ENCODE measurements around the gene ZDHHC4.

ZDHHC4 gene

GRCh38 chr7:6607651-6608051 lies 30.4 kb downstream of the ZDHHC4 start:
- DNase-seq (ENCODE audit: low spot score) = no peak

- DNase-seq (ENCODE audit: low spot score) = no peak
Observed at GRCh38 chr7:6608081-6608480, 30.8 kb downstream of the ZDHHC4 start.

DNA sequence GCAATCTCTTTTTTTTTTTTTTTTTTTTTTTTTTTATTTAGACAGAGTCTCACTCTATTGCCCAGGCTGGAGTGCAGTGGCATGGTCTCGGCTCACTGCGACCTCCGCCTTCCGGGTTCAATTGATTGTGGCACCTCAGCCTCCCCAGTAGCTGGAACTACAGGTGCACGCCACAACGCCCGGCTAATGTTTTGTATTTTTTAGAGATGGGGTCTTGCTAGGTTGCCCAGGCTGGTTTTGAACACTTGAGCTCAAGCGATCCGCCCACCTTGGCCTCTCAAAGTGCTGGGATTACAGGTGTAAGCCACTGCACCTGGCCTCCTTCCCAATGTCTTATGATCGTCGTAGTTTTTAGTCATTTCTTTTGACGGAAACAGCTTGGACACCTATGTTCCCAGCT lies 31.5 kb downstream of the ZDHHC4 start:
- DNase-seq (ENCODE audit: low spot score) = no peak

DNA sequence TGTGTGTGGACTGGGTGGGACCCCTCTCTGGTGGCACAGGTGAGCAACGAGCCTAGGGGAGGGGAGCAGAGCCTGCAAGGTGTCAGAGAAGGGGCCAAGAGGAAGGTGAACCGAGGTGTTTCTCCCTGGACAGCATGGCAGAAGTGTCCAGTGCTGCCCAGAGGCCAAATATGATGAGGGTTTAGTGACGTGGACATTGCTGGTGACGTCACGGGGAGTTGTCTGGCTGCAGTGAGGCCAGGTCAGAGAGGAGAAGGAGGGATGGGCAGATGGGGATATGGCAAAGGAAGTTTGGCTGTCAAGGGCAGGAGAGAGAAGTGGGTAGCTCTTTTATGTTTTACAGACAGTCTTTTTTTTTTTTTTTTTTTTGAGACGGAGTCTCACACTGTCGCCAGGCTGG lies 35.6 kb downstream of the ZDHHC4 start:
- no peak for DNase-seq (ENCODE audit: low spot score)

- no peak for DNase-seq (ENCODE audit: low spot score)
Observed at GRCh38 chr7:6613706-6614105, 36.5 kb downstream of the ZDHHC4 start.

GRCh38 chr7:6614953-6615722 lies 37.9 kb downstream of the ZDHHC4 start, which contains the start of gene ZNF853:
ZNF853 (plus strand) TSS chr7:6615610; CDS start chr7:6616175, 565 bp downstream.
- peak; percentile 8 for DNase-seq (ENCODE audit: low spot score)

DNA sequence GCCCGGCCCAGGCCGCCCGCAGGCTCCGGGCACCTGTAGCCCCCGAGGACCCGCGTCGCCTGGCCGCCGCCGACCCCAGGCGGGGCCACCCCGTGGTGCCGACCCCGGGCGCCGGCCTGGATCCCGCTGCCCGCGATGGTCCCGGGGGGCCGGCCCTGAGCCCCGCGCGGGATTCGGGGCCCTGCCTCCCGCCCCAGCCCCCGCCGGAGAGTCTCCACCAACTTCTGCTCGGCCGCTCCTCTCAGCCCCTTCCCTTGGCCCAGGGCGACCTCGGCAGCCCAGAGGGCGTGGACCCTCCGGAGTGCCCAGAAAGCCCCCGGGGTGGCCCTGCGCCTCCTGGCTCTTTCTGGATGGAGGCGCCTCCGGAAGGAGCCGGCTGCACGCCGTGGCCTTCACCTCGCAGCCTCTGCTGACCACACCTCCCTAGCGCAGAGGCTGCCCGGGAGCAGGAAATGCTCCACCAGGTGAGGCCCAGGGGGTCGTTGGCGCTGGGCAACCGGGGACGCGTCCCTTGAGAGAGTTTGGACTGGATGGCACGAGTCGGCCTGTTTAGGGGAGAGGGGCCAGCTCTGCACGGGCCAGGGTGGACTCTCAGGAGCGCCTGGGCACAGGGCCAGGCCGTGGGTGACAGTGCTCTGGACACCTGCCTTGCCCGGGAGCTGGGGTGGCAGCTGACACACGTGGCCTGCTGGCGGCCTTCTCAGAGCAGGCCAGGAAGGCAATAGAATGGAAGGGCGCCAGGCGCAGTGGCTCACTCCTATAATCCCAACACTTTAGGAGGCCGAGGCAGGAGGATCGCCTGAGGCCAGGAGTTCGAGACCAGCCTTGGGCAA lies 38.7 kb downstream of the ZDHHC4 start:
- DNase-seq (ENCODE audit: low spot score) = no peak

GRCh38 chr7:6616854-6617643 lies 39.8 kb downstream of the ZDHHC4 start:
- no peak for DNase-seq (ENCODE audit: low spot score)

- DNase-seq (ENCODE audit: low spot score) = no peak
Observed at GRCh38 chr7:6618621-6619020, 41.4 kb downstream of the ZDHHC4 start.

- DNase-seq (ENCODE audit: low spot score) = no peak
Observed at GRCh38 chr7:6619961-6620360, 42.7 kb downstream of the ZDHHC4 start.

- DNase-seq (ENCODE audit: low spot score) = no peak
Observed at GRCh38 chr7:6621195-6622133, 44.2 kb downstream of the ZDHHC4 start.

GRCh38 chr7:6622134-6622710 lies 45.0 kb downstream of the ZDHHC4 start:
- DNase-seq (ENCODE audit: low spot score) = no peak

DNA sequence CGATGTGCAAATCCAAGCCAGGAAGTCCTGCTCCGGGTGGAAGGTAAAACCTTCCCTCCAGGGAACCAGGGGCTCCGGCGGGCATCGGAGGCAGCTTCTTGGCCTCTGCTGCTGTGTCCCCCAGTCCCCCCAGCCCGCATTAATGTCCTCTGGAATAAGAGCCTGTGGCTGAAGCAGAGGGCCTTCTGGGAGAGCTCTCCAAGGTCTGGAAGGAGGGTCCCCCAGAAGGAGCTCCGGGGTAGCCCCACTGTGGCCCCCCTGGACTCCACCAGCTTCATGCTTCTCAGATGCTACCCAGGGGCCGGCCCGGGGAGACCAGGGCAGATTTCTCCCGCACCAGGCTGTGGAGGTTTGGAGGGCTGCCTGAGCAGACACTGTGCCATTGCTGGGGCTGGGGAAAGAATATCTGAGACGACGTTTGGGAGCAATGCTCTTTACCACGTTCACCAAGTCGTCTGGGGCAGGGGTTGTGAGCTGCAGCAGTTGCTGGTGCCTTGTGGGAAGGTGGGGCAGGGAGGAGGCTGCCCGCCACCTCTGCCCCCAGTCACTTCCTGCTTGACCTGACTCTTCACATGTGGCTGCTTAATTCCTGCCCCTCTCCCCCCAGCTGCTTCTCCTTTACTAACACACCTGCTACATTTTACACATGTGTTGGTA lies 46.5 kb downstream of the ZDHHC4 start:
- DNase-seq (ENCODE audit: low spot score) = peak; percentile 37

GRCh38 chr7:6624246-6624611 lies 47.0 kb downstream of the ZDHHC4 start:
- DNase-seq (ENCODE audit: low spot score) = no peak

DNA sequence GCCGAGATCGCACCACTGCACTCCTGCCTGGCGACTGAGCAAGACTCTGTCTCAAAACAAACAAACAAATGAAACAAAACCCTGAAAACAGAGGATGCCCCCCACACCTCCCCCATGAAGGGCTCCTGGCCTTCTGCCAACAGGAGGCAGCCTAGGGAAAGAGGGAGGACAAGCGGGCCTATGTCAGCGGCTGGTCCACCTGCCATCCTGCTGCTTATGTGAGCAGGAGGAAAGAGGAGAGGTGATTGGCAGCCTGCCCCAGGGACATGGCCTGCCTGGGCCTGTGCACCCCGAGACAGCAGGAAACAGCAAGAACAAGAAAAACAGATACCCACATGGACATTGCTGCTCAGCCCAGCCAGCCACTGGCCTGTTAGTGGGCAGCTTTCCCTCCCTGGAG lies 50.8 kb downstream of the ZDHHC4 start:
- DNase-seq (ENCODE audit: low spot score) = no peak

GRCh38 chr7:6630007-6630849 lies 53.0 kb downstream of the ZDHHC4 start:
- DNase-seq (ENCODE audit: low spot score) = no peak

DNA sequence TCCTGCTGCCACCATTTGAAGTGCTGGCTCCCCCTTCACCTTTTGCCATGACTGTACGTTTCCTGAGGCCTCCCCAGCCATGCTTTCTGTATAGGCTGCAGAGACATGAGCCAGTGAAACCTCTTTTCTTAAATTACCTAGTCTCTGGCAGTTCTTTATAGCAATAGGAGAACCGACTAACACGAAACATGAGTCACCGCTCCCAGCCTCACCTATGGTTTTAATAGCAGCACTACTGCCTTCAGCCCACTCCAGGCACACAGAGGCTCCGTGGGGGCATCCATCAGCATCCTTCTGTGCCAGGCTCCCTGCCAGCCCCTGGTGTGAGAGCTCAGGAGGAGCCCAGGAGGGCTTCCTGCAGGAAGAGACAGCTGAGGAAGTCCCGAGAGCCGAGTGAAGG lies 54.4 kb downstream of the ZDHHC4 start:
- no peak for DNase-seq (ENCODE audit: low spot score)

GRCh38 chr7:6634021-6634420 lies 56.8 kb downstream of the ZDHHC4 start:
- no peak for DNase-seq (ENCODE audit: low spot score)

- DNase-seq (ENCODE audit: low spot score) = peak; percentile 16
Observed at GRCh38 chr7:6634971-6635370, 57.7 kb downstream of the ZDHHC4 start.

All from CD4-positive, alpha-beta T cell treated with Interleukin-2 at 100 ng/mL for 4 hours (primary cell).